Measurements from ENCODE around the gene CRKL.

CRKL gene

GRCh38 chr22:20943104-20943933 lies 26.1 kb downstream of the CRKL start:
- no peaks in the 10 kb centered on the region for H3K9me3 ChIP-seq (ENCODE audit: control insufficient read depth, low read length)
- H3K27me3 ChIP-seq (ENCODE audit: control insufficient read depth, insufficient read depth, low read length, poor library complexity, severe bottlenecking): no peaks in the 10 kb centered on the region
- H3K36me3 ChIP-seq (ENCODE audit: control insufficient read depth, insufficient read depth, low read length): peaks cover 6% of the 10 kb centered on the region
- 92 to 95% methylated on average over 8 of the region's 8 CpGs for WGBS, 2 experiments
- no peak overlapping the region for H3K27ac ChIP-seq (ENCODE audit: insufficient read depth, low read depth, low read length, poor library complexity, severe bottlenecking)
- H3K4me3 ChIP-seq (ENCODE audit: insufficient read depth, low read depth, low read length): no peak overlapping the region
- no peaks in the 10 kb centered on the region for H3K4me1 ChIP-seq (ENCODE audit: control insufficient read depth, insufficient read depth, low read length)

GRCh38 chr22:20944042-20944441 lies 26.8 kb downstream of the CRKL start:
- H3K36me3 ChIP-seq (ENCODE audit: control insufficient read depth, insufficient read depth, low read length): peaks cover under 1% of the 10 kb centered on the region
- H3K27me3 ChIP-seq (ENCODE audit: control insufficient read depth, insufficient read depth, low read length, poor library complexity, severe bottlenecking): no peaks in the 10 kb centered on the region
- H3K27ac ChIP-seq (ENCODE audit: insufficient read depth, low read depth, low read length, poor library complexity, severe bottlenecking): no peak overlapping the region
- 83 to 88% methylated on average over 1 of the region's 1 CpG for WGBS, 2 experiments
- H3K9me3 ChIP-seq (ENCODE audit: control insufficient read depth, low read length): no peaks in the 10 kb centered on the region
- no peaks in the 10 kb centered on the region for H3K4me1 ChIP-seq (ENCODE audit: control insufficient read depth, insufficient read depth, low read length)
- no peak overlapping the region for H3K4me3 ChIP-seq (ENCODE audit: insufficient read depth, low read depth, low read length)

GRCh38 chr22:20945578-20945934 lies 28.3 kb downstream of the CRKL start:
- H3K4me1 ChIP-seq (ENCODE audit: control insufficient read depth, insufficient read depth, low read length): no peaks in the 10 kb centered on the region
- no peak overlapping the region for H3K27ac ChIP-seq (ENCODE audit: insufficient read depth, low read depth, low read length, poor library complexity, severe bottlenecking)
- 97 to 98% methylated on average over 2 of the region's 2 CpGs for WGBS, 2 experiments
- peaks cover 2% of the 10 kb centered on the region for H3K36me3 ChIP-seq (ENCODE audit: control insufficient read depth, insufficient read depth, low read length)
- H3K4me3 ChIP-seq (ENCODE audit: insufficient read depth, low read depth, low read length): no peak overlapping the region
- no peaks in the 10 kb centered on the region for H3K27me3 ChIP-seq (ENCODE audit: control insufficient read depth, insufficient read depth, low read length, poor library complexity, severe bottlenecking)
- no peaks in the 10 kb centered on the region for H3K9me3 ChIP-seq (ENCODE audit: control insufficient read depth, low read length)

GRCh38 chr22:20946080-20946986 lies 29.1 kb downstream of the CRKL start:
- Histone ChIP-seq H3K9me3 (ENCODE audit: control insufficient read depth, low read length) (no peaks in the 10 kb centered on the region), H3K27ac (ENCODE audit: insufficient read depth, low read depth, low read length, poor library complexity, severe bottlenecking) (no peak overlapping the region), H3K4me3 (ENCODE audit: insufficient read depth, low read depth, low read length) (no peak overlapping the region), H3K27me3 (ENCODE audit: control insufficient read depth, insufficient read depth, low read length, poor library complexity, severe bottlenecking) (no peaks in the 10 kb centered on the region), H3K36me3 (ENCODE audit: control insufficient read depth, insufficient read depth, low read length) (peaks cover 6% of the 10 kb centered on the region), H3K4me1 (ENCODE audit: control insufficient read depth, insufficient read depth, low read length) (no peaks in the 10 kb centered on the region)
- 96 to 97% methylated on average over 7 of the region's 7 CpGs for WGBS, 2 experiments

- 88 to 95% methylated on average over 1 of the region's 1 CpG for WGBS, 2 experiments
- Histone ChIP-seq H3K36me3 (ENCODE audit: control insufficient read depth, insufficient read depth, low read length) (peaks cover 10% of the 10 kb centered on the region), H3K4me1 (ENCODE audit: control insufficient read depth, insufficient read depth, low read length) (peaks cover 6% of the 10 kb centered on the region), H3K9me3 (ENCODE audit: control insufficient read depth, low read length) (no peaks in the 10 kb centered on the region), H3K27ac (ENCODE audit: insufficient read depth, low read depth, low read length, poor library complexity, severe bottlenecking) (no peak overlapping the region), H3K27me3 (ENCODE audit: control insufficient read depth, insufficient read depth, low read length, poor library complexity, severe bottlenecking) (no peaks in the 10 kb centered on the region), H3K4me3 (ENCODE audit: insufficient read depth, low read depth, low read length) (no peak overlapping the region)
Measured at GRCh38 chr22:20946991-20947390, 29.8 kb downstream of the CRKL start.

GRCh38 chr22:20948450-20948849 lies 31.2 kb downstream of the CRKL start:
- H3K27me3 ChIP-seq (ENCODE audit: control insufficient read depth, insufficient read depth, low read length, poor library complexity, severe bottlenecking): no peaks in the 10 kb centered on the region
- no peak overlapping the region for H3K27ac ChIP-seq (ENCODE audit: insufficient read depth, low read depth, low read length, poor library complexity, severe bottlenecking)
- no peaks in the 10 kb centered on the region for H3K9me3 ChIP-seq (ENCODE audit: control insufficient read depth, low read length)
- H3K4me1 ChIP-seq (ENCODE audit: control insufficient read depth, insufficient read depth, low read length): peaks cover 9% of the 10 kb centered on the region
- WGBS, 2 experiments: 74 to 77% methylated on average over 5 of the region's 5 CpGs
- H3K36me3 ChIP-seq (ENCODE audit: control insufficient read depth, insufficient read depth, low read length): peaks cover 25% of the 10 kb centered on the region
- no peak overlapping the region for H3K4me3 ChIP-seq (ENCODE audit: insufficient read depth, low read depth, low read length)

DNA sequence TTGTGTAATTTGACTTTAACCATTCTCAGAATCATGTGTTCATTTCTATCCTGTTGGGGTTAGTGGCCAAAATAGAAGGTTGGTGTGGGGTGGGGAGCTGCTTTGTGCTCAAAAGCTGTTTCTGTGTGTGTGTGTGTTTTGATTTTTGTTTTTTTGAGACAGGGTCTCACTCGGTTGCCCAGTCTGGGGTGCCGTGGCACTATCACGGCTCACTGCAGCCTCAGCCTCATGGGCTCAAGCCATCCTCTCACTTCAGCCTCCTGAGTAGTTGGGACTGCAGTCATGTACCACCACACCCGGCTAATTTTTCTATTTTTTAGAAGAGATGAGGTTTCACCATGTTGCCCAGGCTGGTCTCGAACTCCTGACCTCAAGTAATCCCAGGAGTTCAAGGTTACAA lies 31.8 kb downstream of the CRKL start:
- Histone ChIP-seq H3K9me3 (ENCODE audit: control insufficient read depth, low read length) (no peaks in the 10 kb centered on the region), H3K27me3 (ENCODE audit: control insufficient read depth, insufficient read depth, low read length, poor library complexity, severe bottlenecking) (no peaks in the 10 kb centered on the region), H3K36me3 (ENCODE audit: control insufficient read depth, insufficient read depth, low read length) (peaks cover 30% of the 10 kb centered on the region), H3K27ac (ENCODE audit: insufficient read depth, low read depth, low read length, poor library complexity, severe bottlenecking) (no peak overlapping the region), H3K4me3 (ENCODE audit: insufficient read depth, low read depth, low read length) (no peak overlapping the region), H3K4me1 (ENCODE audit: control insufficient read depth, insufficient read depth, low read length) (peaks cover 9% of the 10 kb centered on the region)
- 94 to 98% methylated on average over 5 of the region's 5 CpGs for WGBS, 2 experiments

DNA sequence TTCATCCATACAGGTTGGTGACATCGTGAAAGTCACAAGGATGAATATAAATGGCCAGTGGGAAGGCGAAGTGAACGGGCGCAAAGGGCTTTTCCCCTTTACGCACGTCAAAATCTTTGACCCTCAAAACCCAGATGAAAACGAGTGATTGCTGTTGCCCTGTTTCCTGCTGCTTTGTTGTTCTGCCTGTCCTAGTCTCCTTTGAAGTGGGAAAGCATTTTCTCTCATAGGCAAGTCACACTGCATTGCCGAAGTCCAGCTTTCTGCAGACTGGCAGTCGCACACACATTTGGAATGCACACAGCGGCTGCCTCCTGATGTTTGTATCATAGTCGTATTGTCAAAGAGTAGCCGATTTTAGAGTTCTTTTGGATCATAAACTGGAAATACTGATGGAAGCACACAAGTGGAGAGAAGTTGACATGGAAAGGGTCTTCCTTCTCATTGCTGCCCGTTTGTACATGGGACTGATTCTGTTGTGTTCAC lies 32.5 kb downstream of the CRKL start:
- H3K27ac ChIP-seq (ENCODE audit: insufficient read depth, low read depth, low read length, poor library complexity, severe bottlenecking): no peak overlapping the region
- H3K4me3 ChIP-seq (ENCODE audit: insufficient read depth, low read depth, low read length): no peak overlapping the region
- WGBS, 2 experiments: 94% methylated on average over 13 of the region's 13 CpGs
- peaks cover 31% of the 10 kb centered on the region for H3K36me3 ChIP-seq (ENCODE audit: control insufficient read depth, insufficient read depth, low read length)
- H3K9me3 ChIP-seq (ENCODE audit: control insufficient read depth, low read length): no peaks in the 10 kb centered on the region
- H3K27me3 ChIP-seq (ENCODE audit: control insufficient read depth, insufficient read depth, low read length, poor library complexity, severe bottlenecking): no peaks in the 10 kb centered on the region
- H3K4me1 ChIP-seq (ENCODE audit: control insufficient read depth, insufficient read depth, low read length): peaks cover 9% of the 10 kb centered on the region

- H3K4me3 ChIP-seq (ENCODE audit: insufficient read depth, low read depth, low read length): no peak overlapping the region
- 95 to 96% methylated on average over 10 of the region's 10 CpGs for WGBS, 2 experiments
Measured at GRCh38 chr22:20951151-20951931, 34.1 kb downstream of the CRKL start.

More at GRCh38 chr22:20951151-20951931, 34.1 kb downstream of the CRKL start:
- Histone ChIP-seq H3K27ac (ENCODE audit: insufficient read depth, low read depth, low read length, poor library complexity, severe bottlenecking) (no peak overlapping the region), H3K9me3 (ENCODE audit: control insufficient read depth, low read length) (no peaks in the 10 kb centered on the region), H3K4me1 (ENCODE audit: control insufficient read depth, insufficient read depth, low read length) (peaks cover 9% of the 10 kb centered on the region), H3K27me3 (ENCODE audit: control insufficient read depth, insufficient read depth, low read length, poor library complexity, severe bottlenecking) (peaks cover 7% of the 10 kb centered on the region), H3K36me3 (ENCODE audit: control insufficient read depth, insufficient read depth, low read length) (peaks cover 31% of the 10 kb centered on the region)

Measured in ectodermal cell (in vitro differentiated cells).